Glutamatergic neuron (in vitro differentiated cells): Measurements from ENCODE around the gene DEXI. TPM values are rescaled to one million over a fixed set of nuclear protein-coding genes. Genes with fewer than 3 reads are reported as not detected.

Experiments used
- DNase-seq: peaks from one replicate; pipeline ENCODE4 v3.0.0; 2022
- H3K27ac Mint-ChIP-seq: one replicate; pipeline ENCODE4 v1.8.0; 2020; ENCODE audit warnings: mild to moderate bottlenecking, mixed read lengths, inconsistent platforms; ENCODE audit not compliant: unreplicated experiment
- H3K27me3 Mint-ChIP-seq: one replicate; pipeline ENCODE4 v1.8.0; 2020; ENCODE audit warnings: mild to moderate bottlenecking, moderate library complexity, mixed read lengths, inconsistent platforms; ENCODE audit not compliant: unreplicated experiment
- H3K36me3 Mint-ChIP-seq: one replicate; pipeline ENCODE4 v1.8.0; 2020; ENCODE audit warnings: mild to moderate bottlenecking, mixed read lengths, inconsistent platforms; ENCODE audit not compliant: unreplicated experiment
- H3K4me1 Mint-ChIP-seq: one replicate; pipeline ENCODE4 v1.8.0; 2020; ENCODE audit warnings: mild to moderate bottlenecking, low read depth, mixed read lengths, inconsistent platforms; ENCODE audit not compliant: unreplicated experiment
- H3K4me3 Mint-ChIP-seq: one replicate; pipeline ENCODE4 v1.8.0; 2020; ENCODE audit warnings: mild to moderate bottlenecking, mixed read lengths, inconsistent platforms; ENCODE audit not compliant: unreplicated experiment
- H3K9me3 Mint-ChIP-seq: one replicate; pipeline ENCODE4 v1.8.0; 2020; ENCODE audit warnings: mild to moderate bottlenecking, moderate library complexity, mixed read lengths, inconsistent platforms; ENCODE audit not compliant: unreplicated experiment
- CTCF ChIP-seq: fragments of 200-600 bp; sonication (generic); IDR thresholded peaks from one replicate; pipeline ENCODE4 v1.5.0; 2021; ENCODE audit not compliant: partially characterized antibody, unreplicated experiment
- total RNA-seq: library from RNA; stranded (reverse); fragmentation: NEBNext Ultra II Directional; extraction: Animal tissue kit (Norgen Biotek cat#: 25700); gene quantifications from one replicate; pipeline ENCODE4 v1.2.1, GENCODE V29; 2021; ENCODE audit not compliant: unreplicated experiment

The DEXI gene
- total RNA-seq, 1 donor from 2014 or later: 37.3 TPM

- H3K27ac Mint-ChIP-seq: peak overlapping the region; percentile 30
- H3K27me3 Mint-ChIP-seq: peaks cover 10% of the 10 kb centered on the region
- TF ChIP-seq CTCF: no peak
- peaks cover 16% of the 10 kb centered on the region for H3K9me3 Mint-ChIP-seq
- no peak for DNase-seq
- peak overlapping the region; percentile 90 for H3K4me3 Mint-ChIP-seq
- H3K36me3 Mint-ChIP-seq: peaks cover 5% of the 10 kb centered on the region
- peaks cover 26% of the 10 kb centered on the region for H3K4me1 Mint-ChIP-seq
Measured at GRCh38 chr16:10938796-10939648, 3.2 kb downstream of the DEXI start.

GRCh38 chr16:10938321-10938720, 3.9 kb downstream of the DEXI start:
- Mint-ChIP-seq H3K4me3 (no peak overlapping the region), H3K27me3 (peaks cover 10% of the 10 kb centered on the region), H3K9me3 (peaks cover 16% of the 10 kb centered on the region), H3K4me1 (peaks cover 26% of the 10 kb centered on the region), H3K27ac (no peak overlapping the region), H3K36me3 (peaks cover 5% of the 10 kb centered on the region)
- DNase-seq: no peak
- no peak for TF ChIP-seq CTCF

- no peak overlapping the region for H3K27ac Mint-ChIP-seq
- no peak overlapping the region for H3K4me3 Mint-ChIP-seq
- H3K36me3 Mint-ChIP-seq: peaks cover 5% of the 10 kb centered on the region
- peaks cover 16% of the 10 kb centered on the region for H3K9me3 Mint-ChIP-seq
- peaks cover 26% of the 10 kb centered on the region for H3K4me1 Mint-ChIP-seq
- no peak for DNase-seq
- H3K27me3 Mint-ChIP-seq: peaks cover 8% of the 10 kb centered on the region
- no peak for TF ChIP-seq CTCF
Measured at GRCh38 chr16:10937068-10937859, 5.0 kb downstream of the DEXI start.

GRCh38 chr16:10936272-10936984, 5.8 kb downstream of the DEXI start:
- DNase-seq: no peak
- H3K4me3 Mint-ChIP-seq: no peak overlapping the region
- H3K27me3 Mint-ChIP-seq: peaks cover 5% of the 10 kb centered on the region
- H3K9me3 Mint-ChIP-seq: peaks cover 14% of the 10 kb centered on the region
- peaks cover 5% of the 10 kb centered on the region for H3K36me3 Mint-ChIP-seq
- peaks cover 26% of the 10 kb centered on the region for H3K4me1 Mint-ChIP-seq
- H3K27ac Mint-ChIP-seq: no peak overlapping the region
- no peak for TF ChIP-seq CTCF
